Osteoblast (primary cell): Measurements from ENCODE around the gene IL22RA2. TPM values are rescaled to one million over a fixed set of nuclear protein-coding genes. Genes with fewer than 3 reads are reported as not detected.
A peak's percentile ranks its signal among the peaks of the same experiment; 100 is the strongest.

Experiments
- DNase-seq: peaks from one replicate; pipeline ENCODE4 v3.0.0; 2011; ENCODE audit warnings: low spot score, mixed read lengths; ENCODE audit not compliant: insufficient read length; ENCODE audit errors: missing footprints
- H2AFZ ChIP-seq: 2 replicates; pipeline ENCODE4 v1.6.0; 2011; ENCODE audit warnings: mild to moderate bottlenecking, low read length
- H3K27ac ChIP-seq: 2 replicates; pipeline ENCODE4 v1.5.1; 2011; ENCODE audit warnings: mild to moderate bottlenecking, low read depth, low read length, moderate library complexity
- H3K27me3 ChIP-seq: 2 replicates; pipeline ENCODE4 v1.6.0; 2012; ENCODE audit warnings: mild to moderate bottlenecking, control low read depth, inconsistent platforms, low read length, moderate library complexity; ENCODE audit not compliant: insufficient read depth
- H3K36me3 ChIP-seq: 2 replicates; pipeline ENCODE4 v1.5.1; 2011; ENCODE audit warnings: mild to moderate bottlenecking, low read length, control low read depth, moderate library complexity; ENCODE audit not compliant: insufficient read depth
- H3K4me1 ChIP-seq: 2 replicates; pipeline ENCODE4 v1.5.1; 2011; ENCODE audit warnings: mild to moderate bottlenecking, low read length, control low read depth, moderate library complexity; ENCODE audit not compliant: insufficient read depth
- H3K4me2 ChIP-seq: 2 replicates; pipeline ENCODE4 v1.6.0; 2011; ENCODE audit warnings: mild to moderate bottlenecking, low read length; ENCODE audit not compliant: insufficient read depth
- H3K4me3 ChIP-seq: fragments of 200-600 bp; sonication (generic); 3 replicates; pipeline ENCODE4 v1.5.1; 2012; ENCODE audit warnings: mild to moderate bottlenecking, low read length, inconsistent platforms; ENCODE audit not compliant: insufficient read depth
- H3K79me2 ChIP-seq: 2 replicates; pipeline ENCODE4 v1.6.0; 2012; ENCODE audit warnings: mild to moderate bottlenecking, low read length, control low read depth, inconsistent platforms; ENCODE audit not compliant: insufficient read depth
- H3K9me3 ChIP-seq: 2 replicates; pipeline ENCODE4 v1.5.1; 2011; ENCODE audit warnings: low read depth, low read length, control low read depth
- H4K20me1 ChIP-seq: 2 replicates; pipeline ENCODE4 v1.6.0; 2012; ENCODE audit warnings: mild to moderate bottlenecking, low read length, control low read depth; ENCODE audit not compliant: insufficient read depth
- total RNA-seq: library from RNA; depleted of rRNA; stranded (reverse); fragments of >200 nt; gene quantifications from 2 replicates; pipeline ENCODE4 v1.2.3, GENCODE V29; 2012
- TF ChIP-seq, protein P1 (sequence below): IDR thresholded peaks from 2 replicates; pipeline ENCODE4 v1.5.1; 2011; ENCODE audit warnings: mild to moderate bottlenecking, low read depth, low read length, moderate library complexity; ENCODE audit errors: extremely low read depth

Gene IL22RA2
- total RNA-seq, 1 donor: not detected

GRCh38 chr6:137166247-137167098 lies 7.0 kb downstream of the IL22RA2 start:
- H3K79me2 ChIP-seq: no peaks in the 10 kb centered on the region
- no peak overlapping the region for H2AFZ ChIP-seq
- peaks cover 4% of the 10 kb centered on the region for H3K27me3 ChIP-seq
- no peak overlapping the region for H3K27ac ChIP-seq
- no peaks in the 10 kb centered on the region for H4K20me1 ChIP-seq
- no peaks in the 10 kb centered on the region for H3K4me1 ChIP-seq
- no peak for DNase-seq
- H3K9me3 ChIP-seq: peaks cover 4% of the 10 kb centered on the region
- H3K4me3 ChIP-seq: no peak overlapping the region
- H3K36me3 ChIP-seq: no peaks in the 10 kb centered on the region
- no peak overlapping the region for H3K4me2 ChIP-seq
- TF ChIP-seq, protein P1, sequence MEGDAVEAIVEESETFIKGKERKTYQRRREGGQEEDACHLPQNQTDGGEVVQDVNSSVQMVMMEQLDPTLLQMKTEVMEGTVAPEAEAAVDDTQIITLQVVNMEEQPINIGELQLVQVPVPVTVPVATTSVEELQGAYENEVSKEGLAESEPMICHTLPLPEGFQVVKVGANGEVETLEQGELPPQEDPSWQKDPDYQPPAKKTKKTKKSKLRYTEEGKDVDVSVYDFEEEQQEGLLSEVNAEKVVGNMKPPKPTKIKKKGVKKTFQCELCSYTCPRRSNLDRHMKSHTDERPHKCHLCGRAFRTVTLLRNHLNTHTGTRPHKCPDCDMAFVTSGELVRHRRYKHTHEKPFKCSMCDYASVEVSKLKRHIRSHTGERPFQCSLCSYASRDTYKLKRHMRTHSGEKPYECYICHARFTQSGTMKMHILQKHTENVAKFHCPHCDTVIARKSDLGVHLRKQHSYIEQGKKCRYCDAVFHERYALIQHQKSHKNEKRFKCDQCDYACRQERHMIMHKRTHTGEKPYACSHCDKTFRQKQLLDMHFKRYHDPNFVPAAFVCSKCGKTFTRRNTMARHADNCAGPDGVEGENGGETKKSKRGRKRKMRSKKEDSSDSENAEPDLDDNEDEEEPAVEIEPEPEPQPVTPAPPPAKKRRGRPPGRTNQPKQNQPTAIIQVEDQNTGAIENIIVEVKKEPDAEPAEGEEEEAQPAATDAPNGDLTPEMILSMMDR: no peak

- H3K4me1 ChIP-seq: peaks cover 3% of the 10 kb centered on the region
- H4K20me1 ChIP-seq: no peaks in the 10 kb centered on the region
- TF ChIP-seq, protein P1: peak; percentile 34
- H2AFZ ChIP-seq: no peak overlapping the region
- no peak overlapping the region for H3K27ac ChIP-seq
- DNase-seq: no peak
- H3K36me3 ChIP-seq: no peaks in the 10 kb centered on the region
- H3K4me2 ChIP-seq: no peak overlapping the region
- peaks cover 4% of the 10 kb centered on the region for H3K27me3 ChIP-seq
- peaks cover 4% of the 10 kb centered on the region for H3K9me3 ChIP-seq
- no peak overlapping the region for H3K4me3 ChIP-seq
- no peaks in the 10 kb centered on the region for H3K79me2 ChIP-seq
These were observed 7.8 kb downstream of the IL22RA2 start for GRCh38 chr6:137165375-137166246.

- H4K20me1 ChIP-seq: no peaks in the 10 kb centered on the region
- no peaks in the 10 kb centered on the region for H3K36me3 ChIP-seq
- H2AFZ ChIP-seq: no peak overlapping the region
- no peak for DNase-seq
- H3K9me3 ChIP-seq: peaks cover 4% of the 10 kb centered on the region
- no peaks in the 10 kb centered on the region for H3K79me2 ChIP-seq
- peaks cover 11% of the 10 kb centered on the region for H3K4me1 ChIP-seq
- TF ChIP-seq, protein P1: no peak
- no peak overlapping the region for H3K4me2 ChIP-seq
- H3K27me3 ChIP-seq: peaks cover 4% of the 10 kb centered on the region
- H3K27ac ChIP-seq: no peak overlapping the region
- H3K4me3 ChIP-seq: no peak overlapping the region
These were observed 9.6 kb downstream of the IL22RA2 start for GRCh38 chr6:137163732-137164318.
